NCI-H2171 (cell line): ENCODE data around the gene FHDC1.
"Not testable (repeated sequence)": the region's sequence is repeated elsewhere in the genome, so short reads cannot be mapped to it uniquely, and the experiment has no call there.

ENCODE experiments used
- DNase-seq: peaks from one replicate; lab custom pipeline; 2025; lab: John Stamatoyannopoulos, UW

The FHDC1 gene, protein sequence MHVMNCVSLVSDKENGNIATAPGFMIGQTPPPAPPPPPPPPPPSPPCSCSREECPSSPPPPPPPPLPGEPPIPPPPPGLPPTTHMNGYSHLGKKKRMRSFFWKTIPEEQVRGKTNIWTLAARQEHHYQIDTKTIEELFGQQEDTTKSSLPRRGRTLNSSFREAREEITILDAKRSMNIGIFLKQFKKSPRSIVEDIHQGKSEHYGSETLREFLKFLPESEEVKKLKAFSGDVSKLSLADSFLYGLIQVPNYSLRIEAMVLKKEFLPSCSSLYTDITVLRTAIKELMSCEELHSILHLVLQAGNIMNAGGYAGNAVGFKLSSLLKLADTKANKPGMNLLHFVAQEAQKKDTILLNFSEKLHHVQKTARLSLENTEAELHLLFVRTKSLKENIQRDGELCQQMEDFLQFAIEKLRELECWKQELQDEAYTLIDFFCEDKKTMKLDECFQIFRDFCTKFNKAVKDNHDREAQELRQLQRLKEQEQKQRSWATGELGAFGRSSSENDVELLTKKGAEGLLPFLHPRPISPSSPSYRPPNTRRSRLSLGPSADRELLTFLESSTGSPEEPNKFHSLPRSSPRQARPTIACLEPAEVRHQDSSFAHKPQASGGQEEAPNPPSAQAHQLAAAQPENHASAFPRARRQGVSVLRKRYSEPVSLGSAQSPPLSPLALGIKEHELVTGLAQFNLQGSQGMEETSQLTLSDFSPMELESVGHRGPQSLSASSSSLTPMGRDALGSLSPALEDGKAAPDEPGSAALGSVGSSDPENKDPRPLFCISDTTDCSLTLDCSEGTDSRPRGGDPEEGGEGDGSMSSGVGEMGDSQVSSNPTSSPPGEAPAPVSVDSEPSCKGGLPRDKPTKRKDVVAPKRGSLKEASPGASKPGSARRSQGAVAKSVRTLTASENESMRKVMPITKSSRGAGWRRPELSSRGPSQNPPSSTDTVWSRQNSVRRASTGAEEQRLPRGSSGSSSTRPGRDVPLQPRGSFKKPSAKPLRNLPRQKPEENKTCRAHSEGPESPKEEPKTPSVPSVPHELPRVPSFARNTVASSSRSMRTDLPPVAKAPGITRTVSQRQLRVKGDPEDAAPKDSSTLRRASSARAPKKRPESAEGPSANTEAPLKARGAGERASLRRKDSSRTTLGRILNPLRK

DNA sequence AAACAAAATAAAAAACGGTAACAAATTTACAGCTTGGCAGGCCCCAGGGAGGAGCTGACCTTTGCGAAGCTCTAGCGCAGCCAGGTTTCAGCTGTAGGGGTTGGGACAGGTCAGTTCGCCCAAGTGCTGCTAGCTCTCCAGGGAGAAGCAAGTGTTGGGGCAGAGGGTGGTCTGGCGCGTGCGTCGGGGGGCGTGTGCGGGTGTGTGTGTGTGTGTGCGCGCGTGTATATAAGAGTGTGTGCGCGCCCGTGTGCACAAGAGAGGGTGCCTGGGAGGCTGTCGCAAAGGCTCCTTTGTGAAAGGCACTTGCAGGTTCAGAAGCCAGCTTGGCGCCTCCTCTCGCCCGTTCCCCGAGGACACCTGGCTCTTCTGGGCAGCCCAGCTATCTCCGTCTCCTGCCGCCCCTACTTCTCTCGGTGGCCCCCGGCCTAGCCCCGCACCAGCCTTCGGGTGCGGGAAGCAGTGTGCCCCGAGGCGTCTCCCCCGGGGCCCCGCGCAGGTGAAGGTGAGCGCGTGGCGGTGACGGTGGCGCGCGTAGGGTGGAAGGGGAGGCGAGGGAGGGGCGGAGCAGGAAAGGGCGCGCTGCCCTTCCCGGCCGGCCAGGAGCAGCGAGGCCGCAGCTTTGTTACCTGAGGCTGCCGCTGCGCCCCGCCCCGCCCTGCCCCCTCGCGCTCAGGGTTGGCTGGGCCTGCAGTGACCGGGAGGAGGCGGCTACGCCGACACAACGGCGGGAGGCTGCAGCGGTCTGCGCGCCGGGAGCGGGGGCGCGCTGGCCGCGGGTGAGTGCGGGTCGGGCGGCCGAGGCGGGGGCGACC lies at the start of gene FHDC1:
TSS of gene FHDC1 (plus strand) at position 693 of the 815 bp plus-strand sequence. CDS start 6,735 bp downstream, outside the sequence.
- peak; percentile 55 for DNase-seq

DNA sequence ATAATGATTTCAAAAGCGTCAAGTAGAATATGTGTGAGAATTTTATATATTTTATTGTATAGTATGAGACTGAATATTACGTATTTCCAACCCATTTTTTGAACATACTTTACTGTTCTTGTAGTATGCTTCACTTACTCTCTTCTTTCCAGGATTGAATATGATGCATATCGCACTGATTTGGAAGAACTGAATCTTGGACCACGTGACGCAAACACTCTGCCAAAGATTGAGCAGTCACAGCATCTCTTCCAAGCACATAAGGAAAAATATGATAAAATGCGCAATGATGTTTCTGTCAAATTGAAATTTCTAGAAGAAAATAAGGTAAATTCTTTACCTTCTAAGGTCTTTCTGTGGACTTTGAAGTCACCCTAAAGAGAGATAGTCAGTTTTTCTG lies 48.1 kb upstream of the FHDC1 start:
- no peak for DNase-seq

DNA sequence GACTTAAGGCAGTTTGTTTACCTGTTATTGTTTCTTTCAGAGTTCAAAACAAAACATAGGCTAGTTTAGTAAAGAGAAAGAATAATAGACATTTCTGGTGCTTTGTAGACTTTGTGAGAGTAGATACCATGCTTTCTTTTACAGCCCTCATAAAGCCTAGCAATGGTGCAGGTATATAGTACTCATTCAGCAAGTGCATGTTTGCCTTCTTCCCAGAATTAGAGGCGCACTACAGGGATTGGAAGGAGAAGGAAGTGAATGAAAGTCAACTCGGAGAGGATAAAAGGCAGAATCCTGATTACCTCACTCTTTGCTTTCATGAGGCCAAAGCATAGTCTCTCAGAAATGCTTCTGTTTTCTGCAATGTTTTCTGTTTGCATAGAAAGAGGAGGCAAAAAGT lies 43.1 kb upstream of the FHDC1 start:
- DNase-seq: no peak

DNA sequence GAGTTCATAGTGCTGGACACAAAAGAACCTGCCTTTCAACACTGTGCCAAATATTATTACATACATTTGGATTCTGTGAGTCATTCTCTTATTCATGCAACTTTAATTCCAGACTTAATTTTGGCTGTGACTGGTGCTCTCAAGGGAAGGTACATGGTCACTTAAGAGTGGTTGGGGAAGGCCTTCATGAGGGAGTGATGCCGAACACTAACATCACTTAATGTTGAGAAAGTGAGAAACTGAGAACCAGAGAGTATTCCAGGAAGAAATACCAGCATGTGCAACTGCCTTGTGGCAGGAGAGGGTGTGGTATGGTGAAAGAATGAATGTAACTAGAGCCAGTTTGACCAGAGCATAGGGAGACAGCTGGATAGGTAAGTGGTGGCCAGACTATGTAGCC lies 41.5 kb upstream of the FHDC1 start:
- DNase-seq: no peak

DNA sequence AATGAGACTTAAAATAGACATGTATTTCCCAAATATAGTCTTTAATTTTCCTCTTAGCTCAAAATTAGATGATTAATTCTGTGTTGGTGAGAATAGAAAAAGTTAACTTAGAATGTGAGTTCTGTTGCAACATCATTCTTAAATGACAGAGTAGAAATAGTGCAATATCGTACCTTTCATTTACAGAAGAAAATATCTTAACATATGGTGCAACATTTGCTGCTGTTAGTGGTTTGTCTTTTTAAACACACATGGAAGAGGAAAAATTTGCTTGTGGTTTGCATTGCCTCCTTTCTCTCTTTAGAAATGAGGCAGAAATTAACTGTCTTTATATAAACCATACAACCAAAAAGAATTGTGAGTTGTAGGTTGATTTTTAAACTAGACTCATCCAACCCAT lies 39.3 kb upstream of the FHDC1 start:
- peak; percentile 1 for DNase-seq

DNA sequence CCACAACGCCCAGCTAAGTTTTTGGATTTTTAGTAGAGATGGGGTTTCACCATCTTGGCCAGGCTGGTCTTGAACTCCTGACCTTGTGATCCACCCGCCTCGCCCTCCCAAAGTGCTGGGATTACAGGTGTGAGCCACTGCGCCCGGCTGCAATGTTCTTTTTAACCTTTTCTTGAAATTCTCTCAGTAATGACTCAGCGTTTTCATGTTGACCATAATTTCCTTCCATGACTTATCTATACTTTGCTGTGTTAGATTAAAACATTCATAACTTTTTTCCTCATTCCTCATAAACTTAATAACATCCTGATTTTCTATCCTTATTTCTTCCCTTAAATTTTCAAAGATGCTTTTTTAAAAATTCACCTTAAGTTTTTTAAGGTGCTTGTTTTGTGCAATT lies 38.0 kb upstream of the FHDC1 start:
- DNase-seq: not testable (repeated sequence)

DNA sequence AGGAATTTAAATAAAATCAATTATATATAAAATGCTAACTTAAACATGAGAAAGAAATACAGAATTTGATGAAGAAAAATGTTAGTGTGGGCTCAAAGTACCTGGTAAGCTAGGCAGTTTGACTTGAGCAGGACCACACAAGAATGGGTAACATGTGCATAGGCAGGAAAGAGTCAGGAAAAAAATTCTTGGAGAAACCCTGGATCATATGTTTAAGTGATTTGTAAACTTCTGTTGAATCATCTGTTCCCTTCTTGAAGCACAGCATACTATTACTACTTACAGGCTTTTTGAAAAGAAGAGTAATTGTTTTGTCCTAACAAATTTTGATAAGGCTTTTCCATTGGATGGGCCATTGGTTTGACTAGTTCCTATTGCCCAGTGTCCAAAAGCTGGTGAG lies 37.5 kb upstream of the FHDC1 start:
- DNase-seq: no peak

DNA sequence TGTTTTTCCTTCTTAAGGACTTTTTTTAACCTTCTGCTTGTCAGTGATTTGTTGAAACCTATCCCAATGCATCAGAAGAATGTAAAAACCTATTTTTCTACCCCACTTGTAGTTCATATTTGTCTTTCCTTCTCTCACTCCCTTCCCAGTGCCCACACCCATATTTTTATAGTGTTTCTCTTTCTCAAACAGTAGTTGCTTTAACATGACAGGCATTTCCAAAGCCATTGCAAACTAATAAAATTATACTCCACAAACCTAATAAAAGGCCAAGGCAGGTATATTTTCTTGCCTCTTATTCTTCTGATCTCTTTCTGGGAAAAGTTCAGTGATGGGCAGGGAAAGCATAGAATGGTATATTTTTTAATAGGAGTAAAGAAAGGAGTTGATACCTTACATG lies 35.7 kb upstream of the FHDC1 start:
- DNase-seq: no peak

DNA sequence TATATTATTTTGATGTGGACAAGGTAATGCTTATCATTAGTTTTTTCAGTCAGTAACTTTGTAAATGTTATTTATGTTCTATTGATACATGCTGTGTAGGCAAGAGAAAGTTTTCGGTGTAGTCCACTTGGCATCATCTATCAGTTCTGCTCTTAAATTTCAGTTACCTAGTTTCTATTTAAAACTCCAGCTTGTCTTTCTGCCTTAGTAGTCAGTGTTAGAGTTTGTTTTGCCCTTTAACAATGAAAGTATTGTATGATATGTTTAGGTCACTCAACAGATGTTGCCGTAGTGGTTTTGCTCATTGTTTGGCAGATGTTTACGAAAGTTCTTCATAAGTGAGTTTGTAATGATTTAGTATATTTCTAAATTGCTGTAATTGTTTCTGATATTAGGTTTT lies 34.9 kb upstream of the FHDC1 start:
- DNase-seq: no peak

DNA sequence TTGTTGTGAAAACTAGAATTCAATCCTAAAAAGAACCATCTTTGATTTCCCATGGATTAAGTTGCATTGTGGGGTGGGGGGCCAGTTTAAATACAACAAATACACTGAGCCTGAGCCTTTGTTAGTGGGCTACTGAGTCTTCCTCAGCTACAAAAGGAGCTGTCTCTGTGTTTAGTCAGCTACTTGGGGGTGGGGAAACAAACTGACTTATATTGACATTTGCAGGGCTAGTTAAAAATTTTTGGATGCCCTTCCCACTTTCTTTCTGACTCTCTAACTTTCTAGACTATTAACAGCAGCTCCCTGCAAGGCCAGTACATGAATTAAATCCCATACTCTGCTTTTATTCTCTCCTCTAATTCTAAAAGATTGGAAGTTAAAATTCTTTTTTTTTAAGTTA lies 32.5 kb upstream of the FHDC1 start:
- DNase-seq: no peak

DNA sequence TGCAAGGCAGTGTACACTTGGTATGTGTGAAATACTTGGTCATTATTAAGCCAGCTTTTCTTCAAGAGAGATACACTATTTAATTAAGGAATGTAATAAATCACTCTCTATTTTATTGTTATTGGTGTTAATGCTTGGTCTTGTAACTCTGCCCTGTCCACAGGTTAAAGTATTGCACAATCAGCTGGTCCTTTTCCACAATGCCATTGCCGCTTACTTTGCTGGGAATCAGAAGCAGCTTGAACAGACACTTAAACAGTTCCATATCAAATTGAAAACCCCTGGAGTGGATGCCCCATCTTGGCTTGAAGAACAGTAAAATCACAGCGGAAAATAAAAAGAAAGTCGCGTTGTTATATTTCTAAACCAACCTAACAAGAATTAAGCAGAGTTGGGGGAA lies 26.2 kb upstream of the FHDC1 start:
- DNase-seq: no peak

DNA sequence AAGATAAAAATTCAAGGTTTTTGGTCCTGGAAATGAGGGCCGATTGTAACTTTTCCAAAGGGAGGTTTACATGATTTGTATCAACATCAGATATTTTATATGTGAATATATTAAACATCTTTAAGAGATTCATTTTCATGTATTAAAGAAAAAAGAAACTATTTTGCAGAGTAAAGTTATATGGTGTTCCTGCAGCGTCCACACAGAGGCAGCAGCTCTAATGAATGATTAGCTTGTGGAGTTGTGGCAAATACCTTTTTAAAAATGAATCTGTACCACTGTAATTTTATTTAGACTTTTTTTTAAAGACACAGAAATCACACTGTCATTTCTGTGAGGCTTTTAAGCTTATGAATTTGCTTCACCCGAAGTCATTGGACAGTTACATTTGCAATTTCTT lies 25.6 kb upstream of the FHDC1 start:
- DNase-seq: no peak

DNA sequence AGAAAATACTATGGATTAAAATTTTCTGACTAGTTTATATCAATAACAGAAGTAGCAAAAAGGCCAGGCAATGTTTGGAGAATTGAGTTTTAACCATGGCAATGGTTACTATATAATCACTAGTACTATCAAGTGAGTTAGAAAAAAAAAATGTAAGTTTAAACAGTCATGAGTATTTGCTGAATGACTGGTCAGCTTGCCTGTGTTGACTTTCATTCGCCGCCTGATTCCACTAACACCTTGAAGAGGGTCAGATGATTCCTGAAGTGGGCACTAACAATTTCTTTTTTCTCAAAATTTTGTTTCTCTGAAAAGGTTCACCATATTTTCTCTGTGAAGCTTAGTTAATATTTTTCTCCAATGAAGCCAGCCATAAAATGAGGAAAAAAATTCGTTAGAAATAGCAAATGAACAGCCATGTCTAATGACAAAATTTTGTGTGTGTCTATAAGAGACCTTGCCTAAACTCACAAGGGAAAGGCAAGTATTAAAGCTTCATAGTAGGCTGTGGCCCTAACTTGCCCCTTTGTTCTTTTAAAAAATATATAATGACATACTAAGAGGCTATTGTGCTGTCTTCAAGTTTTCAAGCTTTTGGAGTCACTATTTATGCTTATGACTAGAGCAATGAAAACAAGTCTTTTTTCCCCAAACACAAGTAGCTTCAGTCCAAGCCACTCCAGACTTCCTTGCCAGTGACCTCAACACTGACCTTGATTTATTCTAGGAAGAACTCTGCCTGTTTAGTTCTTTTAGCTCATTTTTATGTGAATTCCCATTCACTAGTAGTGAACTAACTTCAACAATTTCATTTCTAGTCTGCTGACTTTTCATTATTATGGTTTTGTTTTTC lies 18.4 kb upstream of the FHDC1 start:
- no peak for DNase-seq

DNA sequence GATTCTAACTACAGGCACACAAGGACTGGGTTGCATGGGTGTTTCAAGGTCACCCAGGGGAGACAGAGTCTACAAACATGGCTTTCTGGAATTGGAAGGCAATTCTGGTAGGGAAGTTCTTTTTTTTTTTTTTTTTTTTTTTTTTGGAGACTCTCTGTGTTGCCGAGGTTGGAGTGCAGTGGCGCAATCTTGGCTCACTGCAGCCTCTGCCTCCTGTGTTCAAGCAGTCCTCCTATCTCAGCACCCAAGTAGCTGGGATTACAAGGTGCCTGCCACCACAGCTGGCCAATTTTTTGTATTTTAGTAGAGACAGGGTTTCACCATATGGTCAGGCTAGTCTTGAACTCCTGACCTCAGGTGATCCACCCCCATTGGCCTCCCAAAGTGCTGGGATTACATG lies 16.3 kb upstream of the FHDC1 start:
- DNase-seq: no peak

DNA sequence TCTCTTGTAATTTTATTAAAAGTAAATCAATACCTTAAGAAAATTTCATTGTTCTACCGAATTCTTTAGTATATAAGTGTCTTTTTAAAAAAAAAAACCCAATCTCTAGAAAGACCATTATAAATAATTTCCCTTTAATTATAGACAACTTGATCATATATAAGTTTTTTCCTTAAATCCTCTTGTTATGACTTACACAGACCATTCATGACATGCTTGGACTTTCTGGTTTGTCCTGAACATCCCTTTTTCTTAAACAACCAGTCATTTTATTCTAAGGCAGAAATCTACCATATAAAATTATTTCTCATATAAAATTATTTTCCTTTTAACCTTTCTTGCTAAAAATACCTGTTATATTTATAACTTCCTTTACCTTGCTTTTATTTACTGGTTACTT lies 15.4 kb upstream of the FHDC1 start:
- no peak for DNase-seq

DNA sequence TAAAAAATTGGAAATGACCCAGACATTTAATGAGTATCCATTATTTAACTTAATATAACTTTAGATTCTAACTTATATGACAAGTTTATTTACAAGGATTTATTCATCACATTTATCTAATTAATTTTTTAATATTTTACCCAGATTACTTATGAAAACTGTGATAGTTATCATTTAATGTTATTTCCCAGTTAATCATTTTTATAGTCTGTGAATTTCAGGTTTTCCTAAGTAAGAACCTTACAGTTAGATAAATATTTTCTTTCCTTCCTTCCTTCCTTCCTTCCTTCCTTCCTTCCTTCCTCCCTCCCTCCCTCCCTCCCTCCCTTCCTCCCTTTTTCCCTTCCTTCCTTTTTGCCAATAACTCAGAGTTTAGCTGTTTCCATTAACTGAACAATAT lies 14.8 kb upstream of the FHDC1 start:
- no peak for DNase-seq

DNA sequence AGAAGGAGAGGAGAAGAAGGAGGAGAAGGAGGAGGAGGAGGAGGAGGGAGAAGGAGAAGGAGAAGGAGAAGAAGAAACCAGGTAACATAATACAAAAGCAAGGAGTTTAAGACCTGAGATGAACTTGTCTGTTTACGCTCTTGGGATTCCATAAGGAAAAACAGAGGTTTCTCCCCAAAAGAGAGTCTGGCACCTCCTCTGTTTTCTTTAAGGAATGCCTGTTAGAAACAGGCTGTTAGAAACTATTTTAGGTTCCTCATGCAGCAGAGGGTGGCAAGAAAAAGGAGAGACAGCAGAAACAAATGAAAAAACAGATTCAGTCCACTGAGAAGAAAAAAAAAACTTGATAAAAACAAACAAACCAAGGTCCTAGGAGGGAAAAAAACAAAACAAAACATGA lies 10.3 kb upstream of the FHDC1 start:
- DNase-seq: no peak

DNA sequence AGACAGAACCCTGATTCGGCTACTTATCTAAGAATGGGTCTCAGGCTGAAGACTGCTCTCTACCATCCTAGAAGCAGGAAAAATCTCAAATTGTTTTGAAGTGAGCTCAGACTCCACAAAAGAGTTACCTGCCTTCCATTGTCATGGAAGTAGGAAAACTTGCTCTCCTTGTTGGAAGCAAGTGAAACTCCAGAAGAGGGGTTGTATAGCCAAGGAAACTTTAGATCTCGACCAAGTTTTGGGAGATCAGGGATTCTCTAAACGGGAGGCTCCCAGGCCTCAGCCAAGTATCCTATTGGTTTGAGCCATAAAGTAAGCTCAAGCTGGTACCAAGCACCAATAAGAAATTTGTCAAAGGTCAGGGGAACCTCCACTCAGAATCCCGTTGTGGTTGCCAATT lies 9.2 kb upstream of the FHDC1 start:
- DNase-seq: no peak

DNA sequence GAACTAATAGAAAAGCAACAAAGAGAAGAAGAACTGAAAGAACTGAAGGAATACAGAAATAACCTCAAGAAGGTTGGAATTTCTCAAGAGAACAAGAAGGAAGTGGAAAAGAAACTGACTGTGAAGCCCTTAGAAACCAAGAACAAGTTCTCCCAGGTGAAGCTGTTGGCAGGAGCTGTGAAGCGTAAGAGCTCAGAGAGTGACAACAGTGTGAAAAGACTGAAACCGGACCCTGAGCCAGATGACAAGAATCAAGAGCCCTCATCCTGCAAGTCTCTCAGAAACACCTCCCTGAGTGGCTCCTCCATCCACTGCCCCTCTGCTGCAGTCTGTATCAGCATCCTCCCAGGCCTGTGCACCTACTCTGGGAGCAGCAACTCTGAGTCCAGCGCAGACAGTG lies 8.4 kb upstream of the FHDC1 start:
- DNase-seq: no peak

DNA sequence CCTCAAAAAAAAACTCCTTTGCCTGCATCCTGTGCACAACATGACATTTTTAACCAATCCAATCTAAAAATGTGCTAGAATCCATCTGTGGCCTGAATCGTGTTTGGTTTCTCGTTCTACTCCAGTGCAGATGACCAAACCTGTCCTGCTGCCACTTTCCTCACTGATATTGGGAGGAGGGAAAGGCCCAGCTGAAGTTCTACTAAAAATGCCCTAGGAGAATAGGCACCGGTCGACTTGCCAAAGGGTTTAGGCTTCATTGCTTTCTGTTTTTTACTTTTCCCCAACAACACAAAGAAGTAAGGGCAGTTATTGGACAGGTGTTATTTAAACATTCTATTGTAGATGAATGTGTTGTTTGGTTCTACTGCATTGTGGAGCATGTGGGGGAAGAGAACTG lies 7.8 kb upstream of the FHDC1 start:
- no peak for DNase-seq

DNA sequence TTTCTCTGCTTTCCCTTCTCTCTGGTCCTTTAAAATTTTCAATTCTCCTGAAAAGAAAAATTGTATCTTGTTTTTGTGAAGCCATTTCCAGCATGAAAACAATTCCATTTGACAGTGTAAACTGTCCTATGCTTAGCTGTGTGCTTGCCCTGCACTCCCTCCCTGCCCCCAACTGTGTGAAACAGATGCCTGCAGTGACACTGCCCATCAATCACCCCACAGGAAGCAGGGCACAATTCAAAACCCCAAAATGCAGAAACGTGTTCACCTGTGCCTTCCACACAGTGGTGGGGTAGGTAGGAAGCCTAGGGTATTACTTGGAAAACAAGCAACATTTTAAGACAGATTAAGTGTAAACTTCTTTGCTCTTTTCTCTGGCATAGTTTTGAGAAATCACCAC lies 6.2 kb upstream of the FHDC1 start:
- DNase-seq: no peak
